GM21619 (cell line): Measurements from ENCODE around the gene GLT8D2.
A peak's percentile ranks its signal among the peaks of the same experiment; 100 is the strongest.

Experiments used
- ATAC-seq: cut with Tn5 transposase; IDR thresholded peaks from one replicate; pipeline ENCODE4 v1.9.1; 2021; ENCODE audit not compliant: unreplicated experiment

Gene GLT8D2

GRCh38 chr12:104003596-104003995 lies 46.4 kb downstream of the GLT8D2 start:
- ATAC-seq = no peak

DNA sequence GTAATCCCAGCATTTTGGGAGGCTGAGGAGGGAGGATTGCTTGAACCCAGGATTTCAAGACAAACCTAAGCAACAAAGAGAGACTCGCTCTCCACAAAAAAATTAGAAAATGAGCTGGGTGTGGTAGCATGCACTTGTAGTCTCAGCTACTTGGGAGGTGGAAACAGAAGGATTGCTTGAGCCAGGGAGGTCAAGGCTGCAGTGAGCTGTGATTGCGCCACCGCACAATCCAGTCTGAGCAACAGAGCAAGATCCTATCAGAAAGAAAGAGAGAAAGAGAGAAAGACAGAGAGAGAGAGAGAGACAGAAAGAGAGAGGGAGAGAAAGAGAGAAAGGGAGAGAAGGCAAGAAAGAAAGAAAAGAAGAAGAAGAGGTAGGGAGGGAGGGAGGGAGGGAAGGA lies 47.3 kb downstream of the GLT8D2 start:
- ATAC-seq = no peak

GRCh38 chr12:104000807-104001434 lies 49.1 kb downstream of the GLT8D2 start:
- ATAC-seq = no peak

DNA sequence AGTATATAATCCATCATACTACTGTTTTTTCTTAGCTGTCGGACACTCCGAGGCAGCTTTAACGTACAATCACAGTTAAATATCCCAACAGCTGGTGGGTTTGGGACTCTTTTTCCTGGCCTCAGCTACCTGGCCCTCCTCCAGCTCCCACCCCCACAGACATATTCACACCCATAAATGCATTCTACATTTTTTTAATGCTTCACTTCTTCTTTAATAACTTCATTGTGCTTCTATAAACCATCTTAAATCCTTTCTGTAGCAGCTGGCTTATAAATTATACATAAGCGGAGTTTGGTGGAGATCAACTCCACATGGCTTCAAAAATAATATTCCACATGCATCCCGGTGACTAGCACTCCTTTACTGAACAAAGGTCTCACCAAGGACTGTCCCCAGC lies 51.0 kb downstream of the GLT8D2 start:
- ATAC-seq = no peak

GRCh38 chr12:103997286-103997900 lies 52.6 kb downstream of the GLT8D2 start:
- no peak for ATAC-seq

DNA sequence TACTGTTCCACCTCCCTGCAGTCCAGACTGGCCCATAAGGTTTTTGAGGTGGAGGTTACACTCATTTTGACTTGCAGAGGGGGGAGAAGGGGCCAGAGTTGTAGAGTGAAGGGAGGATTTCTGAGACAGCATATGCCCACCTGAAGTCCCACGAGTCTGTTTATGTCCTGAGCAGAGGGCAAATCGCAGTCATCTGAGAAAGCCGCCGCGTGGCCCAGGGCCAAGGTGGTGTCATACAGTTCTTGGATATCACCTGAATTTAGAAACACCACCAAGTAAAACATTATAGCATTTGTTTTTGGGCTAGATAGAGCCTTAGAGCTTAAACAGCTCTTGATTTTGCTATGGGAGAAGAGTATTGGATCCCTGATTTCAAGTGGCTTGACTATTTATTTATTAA lies 53.4 kb downstream of the GLT8D2 start:
- no peak for ATAC-seq

GRCh38 chr12:103994235-103994634 lies 55.8 kb downstream of the GLT8D2 start:
- no peak for ATAC-seq

- ATAC-seq = no peak
Measured at GRCh38 chr12:103986829-103987228, 63.2 kb downstream of the GLT8D2 start.

GRCh38 chr12:103978384-103978982 lies 71.5 kb downstream of the GLT8D2 start:
- ATAC-seq = no peak

GRCh38 chr12:103975368-103975767 lies 74.6 kb downstream of the GLT8D2 start:
- ATAC-seq = no peak

- ATAC-seq = no peak
Measured at GRCh38 chr12:103973909-103974308, 76.1 kb downstream of the GLT8D2 start.

DNA sequence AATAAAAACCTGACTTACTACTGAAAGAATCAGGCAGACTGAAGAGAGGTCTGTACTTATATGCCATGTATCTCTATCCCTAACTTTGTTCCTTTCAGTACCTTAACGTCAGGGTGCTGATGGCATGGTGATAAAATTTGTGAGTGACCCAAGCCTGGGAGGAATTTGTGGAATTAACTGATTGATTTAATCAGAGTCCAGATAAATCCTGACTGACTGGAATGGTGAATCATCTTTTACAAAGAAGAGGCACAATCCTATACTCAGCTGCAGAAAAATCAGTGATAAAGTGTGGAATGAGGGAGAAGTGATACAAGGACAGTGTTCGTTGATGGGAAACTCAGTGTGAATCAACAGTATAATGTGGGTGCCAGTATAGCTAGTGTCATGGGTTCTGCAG lies 80.6 kb downstream of the GLT8D2 start:
- no peak for ATAC-seq

DNA sequence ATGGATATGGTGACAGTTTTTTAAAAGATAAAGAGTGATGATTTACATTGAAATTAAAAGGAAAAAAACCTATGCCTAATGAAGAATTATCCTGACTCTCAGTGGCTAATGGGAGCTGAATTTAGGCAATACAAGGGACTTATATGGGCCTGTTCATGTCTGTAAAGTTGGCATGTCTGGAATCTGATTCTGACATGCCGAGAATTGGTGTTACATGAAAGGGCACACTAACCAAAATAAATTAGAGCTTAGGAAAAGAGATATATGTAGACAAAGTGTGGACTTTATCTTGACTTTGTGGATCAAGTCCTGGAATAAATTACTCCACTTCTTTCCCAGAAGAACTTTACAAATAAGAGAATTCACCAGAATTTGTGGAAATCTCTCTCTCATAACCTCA lies 83.3 kb downstream of the GLT8D2 start:
- ATAC-seq = no peak

GRCh38 chr12:103965590-103966504 lies 84.1 kb downstream of the GLT8D2 start, which contains the start of gene TDG:
TSS of gene TDG (plus strand) at chr12:103965872. CDS start at chr12:103966038, 166 bp downstream.
- peak; percentile 84 for ATAC-seq

DNA sequence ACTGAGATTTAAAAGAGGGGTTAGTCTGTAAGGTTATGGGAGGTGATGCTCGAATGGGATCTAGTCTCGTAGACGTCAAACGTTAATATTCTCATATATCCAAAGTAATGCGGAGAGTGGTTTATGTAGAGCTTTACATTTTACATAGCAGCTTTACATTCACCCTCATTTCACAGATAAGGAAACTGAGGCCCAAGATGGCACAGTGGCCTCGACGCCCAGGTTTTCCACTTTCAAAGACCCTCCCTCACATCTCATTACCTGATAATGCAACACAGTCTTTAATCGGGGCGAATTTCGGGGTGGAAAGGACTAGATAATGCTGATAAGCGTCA lies 84.8 kb downstream of the GLT8D2 start:
- no peak for ATAC-seq

DNA sequence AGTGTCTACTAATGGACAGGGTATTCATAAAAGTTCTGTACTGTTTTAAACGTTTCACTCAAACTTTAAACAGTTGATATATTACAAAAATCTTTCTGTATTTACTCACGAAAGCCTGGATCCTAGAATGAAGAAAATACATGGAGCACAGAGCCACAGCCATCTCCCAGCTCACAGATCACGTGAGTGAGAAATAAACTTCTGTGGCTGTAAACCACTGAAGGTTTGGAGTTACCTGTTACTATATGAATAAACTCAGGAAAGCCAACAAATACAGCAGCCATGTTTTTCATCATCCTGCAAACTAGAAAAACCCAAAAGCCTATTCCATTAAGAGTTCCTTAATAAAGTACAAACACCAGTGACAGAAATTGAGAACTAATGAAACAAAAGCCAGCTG lies 85.2 kb downstream of the GLT8D2 start:
- ATAC-seq = no peak

DNA sequence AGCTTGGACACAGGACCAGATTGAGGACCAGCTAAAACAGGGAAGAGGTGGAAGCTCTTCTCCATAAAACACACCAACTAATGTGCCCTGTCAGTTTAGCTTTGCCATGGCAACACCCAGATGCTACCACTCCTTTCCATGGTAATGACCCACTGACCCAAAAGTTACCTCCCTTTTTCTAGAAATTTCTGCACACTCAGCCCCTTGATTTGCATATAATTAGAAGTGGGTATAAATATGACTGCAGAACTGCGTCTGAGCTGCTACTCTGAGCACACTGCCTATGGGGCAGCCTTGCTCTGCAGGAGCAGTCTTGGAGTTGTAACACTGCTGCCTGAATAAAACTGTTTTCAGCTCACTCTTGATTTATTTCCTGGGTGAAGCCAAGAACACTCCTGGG lies 87.5 kb downstream of the GLT8D2 start:
- no peak for ATAC-seq

- ATAC-seq = no peak
Measured at GRCh38 chr12:103960616-103961227, 89.3 kb downstream of the GLT8D2 start.

DNA sequence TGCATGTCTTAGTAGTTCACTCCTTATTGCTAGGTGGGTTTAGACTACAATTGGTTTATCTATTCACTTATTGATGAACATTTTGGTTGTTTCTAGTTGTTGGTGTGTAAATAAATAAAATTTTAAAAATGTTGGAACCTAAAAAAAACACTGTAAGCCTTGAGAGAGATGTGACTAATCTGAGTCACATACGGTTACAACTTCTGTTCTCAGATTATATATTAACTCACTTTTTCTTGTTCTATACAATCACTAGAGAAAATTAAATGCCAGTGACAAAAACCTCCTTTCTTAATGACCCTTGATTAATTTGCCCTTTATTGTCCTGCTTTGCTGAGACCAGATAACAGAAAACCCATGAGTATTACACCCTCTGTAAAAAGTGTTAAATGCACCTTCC lies 91.4 kb downstream of the GLT8D2 start:
- no peak for ATAC-seq

DNA sequence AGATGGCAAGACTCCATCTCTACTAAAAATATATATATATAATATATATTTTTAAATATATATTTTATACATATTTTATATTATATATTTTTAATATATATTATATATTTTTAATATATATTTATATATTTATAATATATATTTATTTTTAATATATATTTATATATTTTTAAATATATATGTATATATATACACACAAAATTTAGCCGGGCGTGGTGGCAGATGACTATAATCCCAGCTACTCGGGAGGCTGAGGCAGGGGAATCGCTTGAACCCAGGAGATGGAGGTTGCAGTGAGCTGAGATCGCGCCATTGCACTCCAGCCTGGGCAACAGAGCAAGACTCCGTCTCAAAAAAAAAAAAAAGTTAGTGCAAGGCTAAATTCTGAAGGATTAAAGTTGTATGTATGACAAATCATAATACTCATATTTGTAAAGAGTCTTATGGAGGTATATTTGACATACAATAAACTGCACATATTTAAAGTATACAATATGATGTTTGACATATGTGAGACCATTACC lies 92.1 kb downstream of the GLT8D2 start:
- ATAC-seq = no peak

DNA sequence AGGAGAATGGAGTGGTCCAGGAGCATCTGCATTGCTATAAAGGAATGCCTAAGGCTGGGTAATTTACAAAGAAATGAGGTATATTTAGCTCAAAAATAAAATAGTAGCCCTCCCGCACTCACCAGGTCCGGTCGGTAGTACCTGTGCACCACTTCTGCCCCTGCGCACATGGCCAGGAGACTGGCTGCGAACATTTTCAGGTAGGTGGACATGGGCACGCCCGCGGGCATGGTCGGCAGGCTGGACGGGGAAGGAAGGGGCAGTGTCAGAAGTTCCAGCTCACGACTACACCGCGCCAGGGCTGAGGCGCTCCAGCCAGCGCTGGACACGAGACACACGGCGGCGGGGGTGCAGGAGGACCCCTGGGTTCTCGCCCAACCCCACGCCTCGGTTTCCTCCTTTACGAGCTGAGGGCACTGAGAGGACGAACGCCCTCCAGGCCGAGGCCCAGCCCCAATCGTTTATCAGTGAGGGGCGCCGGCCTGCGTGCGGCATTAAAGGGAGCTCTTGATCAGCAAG lies 93.4 kb downstream of the GLT8D2 start:
- peak; percentile 20 for ATAC-seq
